HL-60/S4 treated with retinoic acid at 250 ng/mL for 4 days and 3 days (cell line): Measurements from ENCODE around the gene ZNF541.
"Not testable (repeated sequence)": the region's sequence is repeated elsewhere in the genome, so short reads cannot be mapped to it uniquely, and the experiment has no call there.

Experiments
- in situ Hi-C: fragments of 300-500 bp; cut with MboI; formaldehyde crosslinking; loops from 2 replicates; pipeline ENCODE4 v1.7.0; 2022; ENCODE audit warnings: low sequenced_read_pairs

Gene ZNF541

GRCh38 chr19:47601180-47601904 lies 28.4 kb upstream of the ZNF541 start:
- in situ Hi-C loops = no loop called here

- in situ Hi-C loops = no loop called here
Measured at GRCh38 chr19:47600246-47601179, 27.6 kb upstream of the ZNF541 start.

- in situ Hi-C loops = not testable (repeated sequence)
Measured at GRCh38 chr19:47599671-47600245, 26.8 kb upstream of the ZNF541 start.

GRCh38 chr19:47598407-47599349 lies 25.7 kb upstream of the ZNF541 start:
- in situ Hi-C loops = no loop called here

GRCh38 chr19:47595944-47596343 lies 23.0 kb upstream of the ZNF541 start:
- in situ Hi-C loops = no loop called here

- in situ Hi-C loops = no loop called here
Measured at GRCh38 chr19:47593860-47594259, 20.9 kb upstream of the ZNF541 start.

- in situ Hi-C loops = no loop called here
Measured at GRCh38 chr19:47589824-47590223, 16.9 kb upstream of the ZNF541 start.

- in situ Hi-C loops = no loop called here
Measured at GRCh38 chr19:47587295-47587694, 14.3 kb upstream of the ZNF541 start.

GRCh38 chr19:47583161-47583560 lies 10.2 kb upstream of the ZNF541 start:
- in situ Hi-C loops = not testable (repeated sequence)

GRCh38 chr19:47582320-47582909 lies 9.5 kb upstream of the ZNF541 start:
- in situ Hi-C loops = no loop called here

- in situ Hi-C loops = no loop called here
Measured at GRCh38 chr19:47581605-47582319, 8.8 kb upstream of the ZNF541 start.

GRCh38 chr19:47580397-47580796 lies 7.4 kb upstream of the ZNF541 start:
- in situ Hi-C loops = no loop called here

- in situ Hi-C loops = no loop called here
Measured at GRCh38 chr19:47572635-47573034, 313 bp downstream of the ZNF541 start.

- in situ Hi-C loops = no loop called here
Measured at GRCh38 chr19:47569331-47569730, 3.6 kb downstream of the ZNF541 start.

- in situ Hi-C loops = no loop called here
Measured at GRCh38 chr19:47564081-47564480, 8.9 kb downstream of the ZNF541 start.

- in situ Hi-C loops = no loop called here
Measured at GRCh38 chr19:47561440-47562057, 11.4 kb downstream of the ZNF541 start.

GRCh38 chr19:47560999-47561398 lies 11.9 kb downstream of the ZNF541 start:
- in situ Hi-C loops = no loop called here

GRCh38 chr19:47550129-47550528 lies 22.8 kb downstream of the ZNF541 start:
- in situ Hi-C loops = no loop called here

GRCh38 chr19:47549261-47549862 lies 23.6 kb downstream of the ZNF541 start:
- in situ Hi-C loops = no loop called here
